NCI-H128 (cell line): ENCODE results near the gene LIX1.
"Not testable (repeated sequence)": the region's sequence is repeated elsewhere in the genome, so short reads cannot be mapped to it uniquely, and the experiment has no call there.

Experiments used
- DNase-seq: peaks from one replicate; lab custom pipeline; 2025; ENCODE audit not compliant: unreplicated experiment; lab: John Stamatoyannopoulos, UW

Gene LIX1

DNA sequence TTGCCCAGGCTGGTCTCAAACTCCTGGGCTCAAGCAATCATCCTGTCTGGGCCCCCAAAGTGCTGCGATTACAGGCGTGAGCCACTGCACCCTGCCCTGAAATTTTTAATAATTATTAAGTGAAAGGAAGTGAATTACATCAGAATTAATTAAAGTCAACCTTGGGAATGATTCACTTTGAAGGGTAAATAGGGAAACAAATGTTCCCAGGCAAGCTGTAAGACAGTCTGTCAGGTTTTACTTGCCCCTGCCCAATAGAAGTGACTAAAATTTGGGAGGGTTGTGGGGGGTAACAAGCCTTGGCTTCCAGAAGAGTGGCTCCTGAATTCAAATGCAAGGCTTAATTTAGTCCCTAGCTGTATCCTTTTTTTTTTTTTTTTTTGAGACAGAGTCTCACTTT is 1.3 kb upstream of the LIX1 start:
- no peak for DNase-seq

DNA sequence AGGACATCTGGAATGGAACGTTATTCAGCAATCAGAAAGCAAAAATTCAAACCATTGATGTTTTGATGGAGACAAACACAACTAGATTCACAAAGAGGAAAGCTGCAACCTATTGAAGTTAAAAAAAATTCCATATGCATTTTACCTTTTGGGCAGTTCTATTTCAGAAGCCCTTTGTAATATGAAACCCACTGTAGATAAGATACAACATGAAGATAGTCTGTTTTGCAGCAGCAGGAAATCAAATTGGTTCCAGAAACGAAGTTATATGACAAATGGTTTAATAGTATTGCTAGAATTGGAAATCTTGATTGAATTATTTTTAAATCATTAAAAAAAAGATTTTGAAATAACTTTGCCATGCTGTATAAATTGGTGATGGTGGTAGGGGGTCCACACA is 872 bp downstream of the LIX1 start:
- no peak for DNase-seq

DNA sequence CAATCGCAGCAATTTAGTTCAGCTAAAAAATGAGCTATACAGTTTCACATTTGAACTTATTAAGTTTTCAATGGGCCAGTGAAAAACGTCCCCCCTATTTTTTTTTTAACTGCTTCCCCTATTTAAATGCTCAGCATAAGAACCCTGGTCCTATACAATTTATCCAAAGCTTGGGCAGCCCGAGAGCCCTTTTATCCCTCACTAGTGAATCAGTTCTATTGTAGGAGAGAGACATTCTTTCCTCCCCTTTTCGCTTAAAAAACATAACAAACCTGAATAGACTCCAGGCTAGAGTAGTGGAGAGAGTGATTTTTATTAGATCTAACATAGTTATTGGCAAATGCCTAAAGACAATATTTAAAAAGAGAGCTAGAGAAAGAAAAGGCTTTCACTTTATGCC is 1.4 kb downstream of the LIX1 start:
- DNase-seq: no peak

DNA sequence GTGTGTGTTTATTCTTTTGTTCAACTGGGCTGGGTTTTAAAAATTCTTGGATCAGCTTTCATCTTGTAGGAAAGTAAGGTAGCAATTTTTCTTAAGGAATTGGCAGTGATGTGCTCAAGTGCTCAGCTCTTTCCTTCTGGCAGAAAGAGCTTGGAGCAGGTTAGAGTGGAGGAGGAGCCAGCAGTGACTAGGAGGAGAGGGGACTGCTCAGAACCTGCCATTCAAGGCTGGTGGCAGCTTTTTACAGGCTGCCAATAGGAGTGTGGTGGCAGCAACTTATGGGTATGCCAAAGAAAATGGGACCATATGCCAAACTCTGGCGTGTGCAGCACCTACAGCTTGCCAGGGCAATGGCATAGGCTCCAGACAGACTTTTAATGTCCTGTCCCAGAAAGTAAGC is 2.2 kb downstream of the LIX1 start:
- not testable (repeated sequence) for DNase-seq

DNA sequence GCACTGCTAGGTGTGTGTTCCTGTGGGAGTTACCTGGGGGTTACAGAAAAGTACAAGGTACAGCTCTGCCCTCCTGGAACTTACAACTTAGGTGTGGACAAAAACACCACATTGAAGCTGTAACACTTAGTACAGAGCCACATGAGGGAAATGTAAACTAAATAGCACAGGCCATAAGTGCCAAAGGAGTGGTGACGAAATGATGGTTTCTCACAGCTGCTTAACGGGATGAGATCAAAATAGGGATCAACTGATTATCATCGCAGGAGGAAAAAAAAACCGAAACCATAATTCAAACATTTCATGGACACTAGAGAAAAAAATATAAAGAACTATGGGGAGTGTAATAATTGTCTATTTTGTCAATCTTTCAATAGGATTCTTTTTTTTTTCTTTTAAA is 5.9 kb downstream of the LIX1 start:
- DNase-seq: no peak

DNA sequence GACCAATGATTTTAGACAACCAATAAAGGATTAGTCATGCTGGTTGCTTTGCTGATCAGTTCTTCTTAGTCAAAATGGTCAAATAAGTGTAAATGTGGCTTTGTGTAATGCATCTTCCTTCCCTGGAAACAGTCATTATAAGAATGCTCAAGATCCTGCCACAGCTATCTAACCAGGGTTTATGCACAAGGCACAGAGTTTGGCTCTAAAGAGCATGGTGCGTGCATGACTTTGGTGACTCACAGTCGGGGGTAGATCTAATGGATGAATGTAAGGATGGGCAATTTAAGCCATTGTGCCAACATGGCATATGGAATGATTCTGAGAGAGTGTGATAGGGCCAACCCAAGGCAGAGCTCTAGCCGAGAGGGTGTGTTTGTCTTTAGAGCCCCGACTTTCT is 6.5 kb downstream of the LIX1 start:
- no peak for DNase-seq

DNA sequence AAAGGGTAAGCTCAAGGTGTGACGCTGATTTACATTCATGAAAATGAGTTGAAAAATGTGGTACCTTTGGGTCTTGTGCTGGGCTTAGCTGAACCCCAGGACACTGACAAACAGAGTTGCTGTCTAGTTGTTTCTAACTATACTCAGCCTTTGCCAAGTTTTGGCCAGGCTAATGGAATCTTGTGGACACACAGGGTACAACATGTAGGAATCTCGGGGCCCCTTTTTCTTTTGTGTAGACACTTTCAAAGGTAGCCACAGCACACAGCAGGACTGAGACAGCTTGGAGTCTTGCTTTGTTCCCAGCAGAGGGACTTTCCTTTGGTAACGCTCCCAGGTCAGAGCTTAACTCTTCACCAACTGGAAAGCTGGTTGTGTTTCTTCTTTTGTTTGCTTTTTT is 7.8 kb downstream of the LIX1 start:
- no peak for DNase-seq

DNA sequence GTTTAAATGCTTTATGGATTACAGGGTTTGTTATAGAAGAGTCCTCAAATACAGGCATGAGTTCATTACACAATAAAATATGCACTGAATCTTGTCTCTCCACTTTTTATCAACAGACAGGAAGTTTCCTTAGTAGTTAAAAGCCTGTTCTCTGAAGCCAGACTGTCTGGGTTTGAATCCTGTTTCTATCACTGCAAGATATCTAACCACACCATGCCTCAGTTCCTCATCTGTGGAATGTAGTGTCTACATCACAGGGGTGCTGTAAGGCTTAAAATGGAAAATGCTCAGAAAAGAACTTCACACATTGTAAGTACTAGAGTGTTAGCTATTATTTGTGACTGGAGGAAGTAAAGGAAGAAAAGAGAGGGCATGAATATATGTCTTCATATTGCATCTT is 9.3 kb downstream of the LIX1 start:
- no peak for DNase-seq

- DNase-seq: no peak
Measured at GRCh38 chr5:97131921-97132320, 10.5 kb downstream of the LIX1 start.

- no peak for DNase-seq
Measured at GRCh38 chr5:97131139-97131710, 11.2 kb downstream of the LIX1 start.

DNA sequence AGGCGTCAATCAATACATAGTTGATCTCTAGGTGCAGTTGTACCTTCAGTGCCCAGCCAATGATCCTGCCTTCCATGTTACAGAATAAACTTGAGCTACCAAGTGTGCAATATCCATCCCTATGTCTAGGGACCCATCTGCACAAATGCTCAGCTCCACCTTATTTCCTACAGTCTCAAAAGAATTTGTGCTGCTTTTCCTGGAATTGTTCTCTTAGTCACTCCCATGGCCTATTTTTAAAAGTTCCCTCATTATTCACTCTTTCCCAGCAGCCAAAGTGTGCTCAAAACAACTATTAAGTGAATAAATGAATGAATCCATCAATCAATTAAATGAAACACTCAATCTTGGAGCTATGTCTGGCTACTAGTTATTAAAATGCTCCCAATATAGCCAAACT is 14.7 kb downstream of the LIX1 start:
- DNase-seq: no peak

DNA sequence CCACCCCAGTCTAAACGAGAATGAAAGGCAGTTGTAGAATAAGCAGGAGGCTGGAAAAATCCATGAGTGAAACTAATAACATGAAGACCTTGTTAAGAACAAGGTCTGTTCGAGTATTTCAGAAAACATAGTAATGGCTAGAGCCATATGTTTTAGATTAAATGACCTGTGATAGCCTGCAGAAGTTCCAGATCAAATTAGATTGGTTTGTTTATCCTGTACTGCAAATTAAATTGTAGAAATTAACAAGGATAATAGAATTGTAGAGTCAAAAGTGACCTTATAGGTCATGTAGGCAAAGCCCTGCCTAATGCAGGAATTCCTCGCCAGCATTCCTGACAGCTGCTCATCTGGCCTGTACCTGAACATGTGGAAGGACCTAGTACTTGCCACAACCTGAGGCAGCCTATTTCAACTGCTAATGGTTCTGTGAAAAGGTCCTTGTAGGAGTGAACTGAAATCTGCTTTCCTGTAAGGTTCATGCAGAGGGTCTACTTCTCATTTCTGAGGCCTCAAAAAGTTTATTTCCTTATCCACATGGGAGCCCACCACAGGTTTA is 17.2 kb downstream of the LIX1 start:
- no peak for DNase-seq

DNA sequence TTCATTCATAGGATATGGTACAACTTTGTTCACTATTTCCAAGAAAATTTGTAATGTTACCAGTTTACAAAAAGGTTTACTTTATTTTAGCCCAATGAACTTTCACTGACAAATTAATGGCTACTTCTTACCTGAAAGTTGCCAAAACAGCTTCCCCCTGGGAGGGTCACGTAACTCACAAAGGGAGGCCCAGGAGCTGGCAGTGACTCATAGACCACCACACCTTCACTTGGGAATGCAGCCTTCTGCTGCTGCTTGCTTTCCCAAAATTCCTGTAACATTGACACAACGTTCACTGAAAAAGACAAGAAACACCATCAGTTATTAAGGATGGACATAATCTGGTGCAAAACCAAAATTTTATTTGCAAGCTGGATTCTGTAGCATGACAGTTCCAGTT is 18.1 kb downstream of the LIX1 start:
- no peak for DNase-seq

- no peak for DNase-seq
Measured at GRCh38 chr5:97121848-97122247, 20.6 kb downstream of the LIX1 start.

GRCh38 chr5:97120195-97120594 is 22.2 kb downstream of the LIX1 start:
- DNase-seq: no peak

- no peak for DNase-seq
Measured at GRCh38 chr5:97119007-97119390, 23.4 kb downstream of the LIX1 start.

DNA sequence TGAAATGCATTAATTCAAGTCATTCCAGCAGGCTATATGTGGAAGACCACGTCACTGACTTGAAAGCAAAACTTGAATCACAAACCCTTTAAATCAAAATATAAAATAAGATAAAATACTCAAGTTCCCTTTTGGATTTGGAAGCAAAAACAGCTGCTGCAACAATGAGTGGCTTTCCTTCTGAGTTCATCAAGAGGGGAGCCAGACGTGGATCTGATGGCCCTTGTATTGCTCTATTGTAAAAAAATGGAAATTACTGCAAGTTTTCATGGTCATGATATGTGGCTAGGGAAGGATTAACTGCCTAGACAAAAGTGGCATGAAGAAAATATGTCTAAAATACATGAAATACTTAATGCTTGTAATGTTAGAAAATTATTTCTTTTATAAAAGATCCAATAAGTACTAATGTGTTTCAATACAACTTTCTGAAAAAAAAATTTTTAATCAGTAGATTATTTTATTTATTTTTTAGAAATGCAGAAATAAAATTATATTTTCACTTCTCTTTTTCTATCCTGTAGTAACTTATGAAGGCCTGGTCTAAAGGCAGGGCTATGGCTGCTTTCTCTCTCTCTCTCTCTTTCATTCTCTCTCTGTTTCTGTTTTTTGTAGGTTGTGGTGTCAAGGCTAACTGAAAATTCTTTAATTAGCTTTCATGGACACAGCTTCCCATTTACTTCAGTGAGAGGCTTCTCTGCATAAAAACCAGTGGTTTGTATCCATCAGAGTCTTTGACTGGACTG is 24.0 kb downstream of the LIX1 start:
- no peak for DNase-seq

- no peak for DNase-seq
Measured at GRCh38 chr5:97115932-97116331, 26.5 kb downstream of the LIX1 start.

GRCh38 chr5:97112230-97112629 is 30.2 kb downstream of the LIX1 start:
- DNase-seq: no peak

DNA sequence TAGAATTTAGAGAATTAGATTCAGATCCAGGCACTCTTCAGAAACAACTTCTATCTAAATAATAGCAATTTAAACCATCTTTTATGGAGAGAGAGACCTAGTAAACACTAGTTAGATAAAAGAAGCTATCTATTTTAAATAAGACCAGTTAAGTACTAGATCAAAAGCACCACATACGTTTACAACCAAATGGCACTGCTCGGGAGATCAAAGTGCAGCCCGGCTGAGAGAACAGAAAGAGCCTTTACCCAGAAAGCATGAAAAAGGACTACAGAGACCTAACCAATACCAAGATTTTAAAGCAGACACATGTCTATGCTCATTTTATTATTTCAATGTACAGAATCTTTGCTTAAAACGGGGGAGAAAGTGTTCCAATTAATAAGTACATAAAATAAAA is 30.8 kb downstream of the LIX1 start:
- DNase-seq: no peak

DNA sequence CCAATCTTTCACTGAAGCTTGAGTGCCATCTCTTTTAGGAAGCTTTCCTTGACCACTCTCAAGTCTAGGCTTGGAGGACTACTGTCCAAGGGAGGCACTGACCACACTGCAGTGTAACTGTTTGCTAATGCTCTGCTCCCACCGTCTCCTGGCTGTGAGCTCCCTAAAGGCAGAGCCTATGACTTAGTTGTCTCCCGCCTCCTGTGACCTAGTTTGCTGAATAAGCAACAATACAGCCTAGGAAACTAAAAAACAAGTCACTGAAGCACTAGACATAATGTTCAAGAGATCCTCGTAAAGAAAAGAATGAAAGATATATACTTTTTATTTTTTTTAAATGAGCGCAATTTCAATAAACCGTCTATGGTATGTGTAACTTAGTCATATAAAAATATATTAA is 31.4 kb downstream of the LIX1 start:
- no peak for DNase-seq

DNA sequence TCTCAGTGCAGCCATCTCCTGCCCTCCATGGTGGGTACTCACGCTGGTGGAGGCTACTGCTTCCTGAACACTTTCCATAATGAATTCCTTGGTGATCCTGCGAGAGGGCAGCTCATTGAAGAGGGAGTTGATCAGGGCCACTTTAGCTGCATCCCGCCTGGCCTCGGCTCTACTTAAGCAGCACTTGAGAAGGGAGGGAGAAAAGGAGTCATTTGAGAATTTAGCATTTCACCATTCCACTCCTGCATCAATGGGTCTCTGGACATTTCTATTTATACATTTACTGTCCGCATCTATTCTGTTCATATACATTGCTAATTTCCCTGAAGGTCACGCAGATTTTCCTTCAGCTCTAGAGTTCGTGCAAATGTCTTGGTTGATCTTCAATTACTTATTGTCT is 35.1 kb downstream of the LIX1 start:
- no peak for DNase-seq

DNA sequence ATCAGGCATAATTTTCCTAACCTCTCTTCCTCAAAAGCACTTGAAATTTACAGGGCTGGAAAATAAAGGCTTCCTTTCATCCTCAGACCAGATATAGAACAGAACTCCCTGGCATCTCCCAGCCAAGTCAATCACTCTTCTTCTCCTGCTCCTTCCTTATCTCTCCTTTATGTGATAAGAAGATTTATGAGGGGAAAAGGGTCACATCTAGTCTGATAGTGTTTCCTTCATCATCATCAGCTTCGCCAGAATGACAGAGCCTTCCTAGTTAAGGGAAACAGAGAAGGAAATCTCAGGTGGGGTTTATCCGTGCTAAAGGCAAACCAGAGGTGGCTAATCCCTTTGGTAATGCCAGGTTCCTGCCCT is 36.2 kb downstream of the LIX1 start:
- DNase-seq: no peak
